Vagina (tissue), 2 donors: ENCODE measurements around the gene F2.

ENCODE experiments used
- CTCF ChIP-seq, 3 experiments: fragments of 450-650 bp in 2 of 3; fragments of 200-600 bp in 1 of 3; sonication (generic) in 1 of 3; IDR thresholded peaks; one replicate each; pipeline ENCODE4 v1.5.1; 2017 to 2019; ENCODE audit warnings: antibody characterized with exemption in 3 of 3, mild to moderate bottlenecking in 2 of 3, moderate library complexity in 2 of 3
- POLR2A ChIP-seq, 2 donors: fragments of 450-650 bp; IDR thresholded peaks; one replicate each; pipeline ENCODE4 v1.6.1; 2017; ENCODE audit warnings: antibody characterized with exemption in 2 of 2, mild to moderate bottlenecking in 2 of 2, moderate library complexity in 2 of 2

DNA sequence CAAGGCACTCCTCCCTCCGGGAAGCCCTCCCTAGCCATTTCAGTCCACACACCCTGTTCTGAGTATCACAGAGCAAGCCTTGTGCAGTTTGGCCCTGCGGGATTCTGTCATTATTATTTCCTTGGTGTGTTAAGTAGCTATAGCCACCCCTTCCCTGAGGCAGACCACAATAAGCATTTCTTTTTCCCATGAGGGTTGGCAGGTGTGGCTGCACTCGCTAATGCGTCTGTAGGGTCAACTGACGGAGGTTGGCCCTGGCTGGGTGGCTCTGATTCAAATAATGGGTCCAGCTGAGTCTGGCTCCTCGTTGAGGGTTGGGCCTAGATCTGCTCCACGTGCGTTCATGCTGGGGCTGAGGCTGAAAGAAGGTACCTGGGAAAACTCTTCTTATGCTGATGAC, 5.1 kb downstream of the F2 start:
- TF ChIP-seq CTCF (IDR thresholded peaks at IDR 0.05) (no peak), POLR2A (IDR thresholded peaks at IDR 0.05) (no peak)
